ENCODE data around the gene MTG2.

Gene MTG2

DNA sequence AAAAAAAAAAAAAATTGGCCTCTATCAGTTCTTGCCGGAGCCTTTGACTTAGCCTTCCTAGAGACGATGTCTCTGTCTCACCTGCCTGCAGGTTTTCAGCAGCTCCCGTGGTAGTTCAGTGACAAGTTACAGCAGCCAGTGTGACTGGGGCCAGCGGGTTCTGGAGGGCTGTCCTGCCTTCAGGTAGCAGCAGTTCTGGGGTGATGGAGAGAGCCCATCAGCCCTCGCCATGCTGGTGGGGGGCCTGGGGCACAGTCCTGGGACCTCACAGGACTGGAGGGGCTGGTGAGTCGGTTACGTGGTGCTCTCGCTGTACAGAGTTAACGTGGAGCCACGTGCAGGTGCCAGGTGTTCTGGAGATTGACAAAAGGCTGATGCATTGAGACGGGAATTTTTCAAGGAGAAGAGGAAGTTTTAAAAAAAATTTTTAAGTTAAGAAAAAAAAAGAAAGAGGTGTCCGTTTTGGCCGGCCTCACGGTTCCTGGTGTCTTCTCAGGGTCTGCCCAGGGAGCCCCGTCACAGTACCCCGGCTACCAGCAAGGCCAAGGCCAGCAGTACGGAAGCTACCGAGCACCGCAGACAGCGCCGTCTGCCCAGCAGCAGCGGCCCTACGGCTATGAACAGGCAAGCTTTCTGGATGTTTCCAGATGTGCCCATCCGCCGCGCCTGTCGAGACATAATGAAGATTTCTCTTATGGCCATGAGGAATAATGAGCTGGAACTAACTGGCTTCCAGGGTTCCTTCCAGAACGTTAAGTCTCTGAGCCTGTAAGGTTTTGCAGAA is 8.6 kb upstream of the MTG2 start (continued):
- TF ChIP-seq, protein P1, sequence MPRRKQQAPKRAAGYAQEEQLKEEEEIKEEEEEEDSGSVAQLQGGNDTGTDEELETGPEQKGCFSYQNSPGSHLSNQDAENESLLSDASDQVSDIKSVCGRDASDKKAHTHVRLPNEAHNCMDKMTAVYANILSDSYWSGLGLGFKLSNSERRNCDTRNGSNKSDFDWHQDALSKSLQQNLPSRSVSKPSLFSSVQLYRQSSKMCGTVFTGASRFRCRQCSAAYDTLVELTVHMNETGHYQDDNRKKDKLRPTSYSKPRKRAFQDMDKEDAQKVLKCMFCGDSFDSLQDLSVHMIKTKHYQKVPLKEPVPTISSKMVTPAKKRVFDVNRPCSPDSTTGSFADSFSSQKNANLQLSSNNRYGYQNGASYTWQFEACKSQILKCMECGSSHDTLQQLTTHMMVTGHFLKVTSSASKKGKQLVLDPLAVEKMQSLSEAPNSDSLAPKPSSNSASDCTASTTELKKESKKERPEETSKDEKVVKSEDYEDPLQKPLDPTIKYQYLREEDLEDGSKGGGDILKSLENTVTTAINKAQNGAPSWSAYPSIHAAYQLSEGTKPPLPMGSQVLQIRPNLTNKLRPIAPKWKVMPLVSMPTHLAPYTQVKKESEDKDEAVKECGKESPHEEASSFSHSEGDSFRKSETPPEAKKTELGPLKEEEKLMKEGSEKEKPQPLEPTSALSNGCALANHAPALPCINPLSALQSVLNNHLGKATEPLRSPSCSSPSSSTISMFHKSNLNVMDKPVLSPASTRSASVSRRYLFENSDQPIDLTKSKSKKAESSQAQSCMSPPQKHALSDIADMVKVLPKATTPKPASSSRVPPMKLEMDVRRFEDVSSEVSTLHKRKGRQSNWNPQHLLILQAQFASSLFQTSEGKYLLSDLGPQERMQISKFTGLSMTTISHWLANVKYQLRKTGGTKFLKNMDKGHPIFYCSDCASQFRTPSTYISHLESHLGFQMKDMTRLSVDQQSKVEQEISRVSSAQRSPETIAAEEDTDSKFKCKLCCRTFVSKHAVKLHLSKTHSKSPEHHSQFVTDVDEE (CRISPR knock-in tag; IDR thresholded peaks at IDR 0.05): no peak
- TF ChIP-seq TOX (CRISPR knock-in tag; IDR thresholded peaks at IDR 0.05; ENCODE audit: borderline replicate concordance) (no peak), ESRRG (CRISPR knock-in tag; IDR thresholded peaks at IDR 0.05) (no peak), ZFP30 (CRISPR knock-in tag; IDR thresholded peaks at IDR 0.05) (no peak), ZC3H10 (CRISPR knock-in tag; IDR thresholded peaks at IDR 0.05) (no peak)

DNA sequence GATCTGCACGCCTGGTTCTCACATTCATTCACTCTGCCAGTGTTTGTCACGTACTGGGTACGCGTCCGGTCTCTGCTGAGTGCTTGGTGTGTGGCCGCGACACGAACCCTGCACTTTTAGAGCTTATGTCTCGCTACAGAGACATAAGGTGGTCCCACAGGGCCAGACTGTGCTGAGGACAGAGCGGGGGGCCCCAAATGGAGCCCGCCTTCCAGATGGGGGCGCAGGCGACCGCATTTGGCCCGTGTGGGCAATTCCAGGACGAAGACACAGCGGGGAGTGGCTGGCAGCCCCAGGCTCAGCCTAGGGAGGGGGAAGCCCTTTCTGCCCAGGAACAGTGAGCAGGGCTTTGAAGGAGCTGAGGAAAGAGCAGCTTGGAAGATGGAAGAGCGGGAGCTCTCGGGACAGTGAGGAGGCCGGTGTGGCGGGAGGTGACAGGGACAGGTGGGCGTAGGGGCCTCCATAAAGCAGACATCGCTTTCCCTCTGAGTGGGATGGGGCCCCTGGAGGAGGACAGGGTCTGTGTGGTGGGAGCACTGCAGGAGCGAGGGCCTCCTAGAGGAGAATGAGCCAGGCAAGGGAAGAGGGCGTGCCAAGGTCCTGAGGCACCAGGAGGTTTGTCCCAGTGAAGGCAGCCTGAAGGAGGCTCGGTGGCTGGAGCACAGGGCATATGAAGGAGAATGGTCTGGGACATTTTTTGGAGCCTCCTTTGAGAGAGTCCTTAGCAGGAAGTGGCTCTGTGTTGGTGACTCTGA is 7.8 kb upstream of the MTG2 start:
- TF ChIP-seq, protein P2, sequence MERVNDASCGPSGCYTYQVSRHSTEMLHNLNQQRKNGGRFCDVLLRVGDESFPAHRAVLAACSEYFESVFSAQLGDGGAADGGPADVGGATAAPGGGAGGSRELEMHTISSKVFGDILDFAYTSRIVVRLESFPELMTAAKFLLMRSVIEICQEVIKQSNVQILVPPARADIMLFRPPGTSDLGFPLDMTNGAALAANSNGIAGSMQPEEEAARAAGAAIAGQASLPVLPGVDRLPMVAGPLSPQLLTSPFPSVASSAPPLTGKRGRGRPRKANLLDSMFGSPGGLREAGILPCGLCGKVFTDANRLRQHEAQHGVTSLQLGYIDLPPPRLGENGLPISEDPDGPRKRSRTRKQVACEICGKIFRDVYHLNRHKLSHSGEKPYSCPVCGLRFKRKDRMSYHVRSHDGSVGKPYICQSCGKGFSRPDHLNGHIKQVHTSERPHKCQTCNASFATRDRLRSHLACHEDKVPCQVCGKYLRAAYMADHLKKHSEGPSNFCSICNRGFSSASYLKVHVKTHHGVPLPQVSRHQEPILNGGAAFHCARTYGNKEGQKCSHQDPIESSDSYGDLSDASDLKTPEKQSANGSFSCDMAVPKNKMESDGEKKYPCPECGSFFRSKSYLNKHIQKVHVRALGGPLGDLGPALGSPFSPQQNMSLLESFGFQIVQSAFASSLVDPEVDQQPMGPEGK (CRISPR knock-in tag; IDR thresholded peaks at IDR 0.05; ENCODE audit: borderline replicate concordance): no peak
- no peak for TF ChIP-seq GLIS3 (CRISPR knock-in tag; IDR thresholded peaks at IDR 0.05)
- TF ChIP-seq, protein P3, sequence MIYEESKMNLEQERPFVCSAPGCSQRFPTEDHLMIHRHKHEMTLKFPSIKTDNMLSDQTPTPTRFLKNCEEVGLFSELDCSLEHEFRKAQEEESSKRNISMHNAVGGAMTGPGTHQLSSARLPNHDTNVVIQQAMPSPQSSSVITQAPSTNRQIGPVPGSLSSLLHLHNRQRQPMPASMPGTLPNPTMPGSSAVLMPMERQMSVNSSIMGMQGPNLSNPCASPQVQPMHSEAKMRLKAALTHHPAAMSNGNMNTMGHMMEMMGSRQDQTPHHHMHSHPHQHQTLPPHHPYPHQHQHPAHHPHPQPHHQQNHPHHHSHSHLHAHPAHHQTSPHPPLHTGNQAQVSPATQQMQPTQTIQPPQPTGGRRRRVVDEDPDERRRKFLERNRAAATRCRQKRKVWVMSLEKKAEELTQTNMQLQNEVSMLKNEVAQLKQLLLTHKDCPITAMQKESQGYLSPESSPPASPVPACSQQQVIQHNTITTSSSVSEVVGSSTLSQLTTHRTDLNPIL (CRISPR knock-in tag; IDR thresholded peaks at IDR 0.05; ENCODE audit: low read depth): no peak
- TF ChIP-seq ZNF565 (CRISPR knock-in tag; conservative IDR thresholded peaks at IDR 0.05; ENCODE audit: low read depth): no peak
- TF ChIP-seq, protein P4, sequence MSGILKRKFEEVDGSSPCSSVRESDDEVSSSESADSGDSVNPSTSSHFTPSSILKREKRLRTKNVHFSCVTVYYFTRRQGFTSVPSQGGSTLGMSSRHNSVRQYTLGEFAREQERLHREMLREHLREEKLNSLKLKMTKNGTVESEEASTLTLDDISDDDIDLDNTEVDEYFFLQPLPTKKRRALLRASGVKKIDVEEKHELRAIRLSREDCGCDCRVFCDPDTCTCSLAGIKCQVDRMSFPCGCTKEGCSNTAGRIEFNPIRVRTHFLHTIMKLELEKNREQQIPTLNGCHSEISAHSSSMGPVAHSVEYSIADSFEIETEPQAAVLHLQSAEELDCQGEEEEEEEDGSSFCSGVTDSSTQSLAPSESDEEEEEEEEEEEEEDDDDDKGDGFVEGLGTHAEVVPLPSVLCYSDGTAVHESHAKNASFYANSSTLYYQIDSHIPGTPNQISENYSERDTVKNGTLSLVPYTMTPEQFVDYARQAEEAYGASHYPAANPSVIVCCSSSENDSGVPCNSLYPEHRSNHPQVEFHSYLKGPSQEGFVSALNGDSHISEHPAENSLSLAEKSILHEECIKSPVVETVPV (CRISPR knock-in tag; IDR thresholded peaks at IDR 0.05): no peak
- no peak for TF ChIP-seq ARNTL (CRISPR knock-in tag; IDR thresholded peaks at IDR 0.05; ENCODE audit: borderline replicate concordance, low read depth)
- no peak for TF ChIP-seq ZNF70 (CRISPR knock-in tag; IDR thresholded peaks at IDR 0.05)
- no peak for TF ChIP-seq SNAI2 (CRISPR knock-in tag; IDR thresholded peaks at IDR 0.05)
- TF ChIP-seq TOX (CRISPR knock-in tag; IDR thresholded peaks at IDR 0.05; ENCODE audit: borderline replicate concordance): no peak
- no peak for TF ChIP-seq BACH2 (CRISPR knock-in tag; IDR thresholded peaks at IDR 0.05; ENCODE audit: borderline replicate concordance)
- no peak for TF ChIP-seq TCF4 (CRISPR knock-in tag; IDR thresholded peaks at IDR 0.05; ENCODE audit: borderline replicate concordance)
- no peak for TF ChIP-seq ZFP3 (CRISPR knock-in tag; IDR thresholded peaks at IDR 0.05)
- no peak for TF ChIP-seq OSR1 (CRISPR knock-in tag; IDR thresholded peaks at IDR 0.05)
- TF ChIP-seq RARB (CRISPR knock-in tag; IDR thresholded peaks at IDR 0.05): no peak
- no peak for ATAC-seq

DNA sequence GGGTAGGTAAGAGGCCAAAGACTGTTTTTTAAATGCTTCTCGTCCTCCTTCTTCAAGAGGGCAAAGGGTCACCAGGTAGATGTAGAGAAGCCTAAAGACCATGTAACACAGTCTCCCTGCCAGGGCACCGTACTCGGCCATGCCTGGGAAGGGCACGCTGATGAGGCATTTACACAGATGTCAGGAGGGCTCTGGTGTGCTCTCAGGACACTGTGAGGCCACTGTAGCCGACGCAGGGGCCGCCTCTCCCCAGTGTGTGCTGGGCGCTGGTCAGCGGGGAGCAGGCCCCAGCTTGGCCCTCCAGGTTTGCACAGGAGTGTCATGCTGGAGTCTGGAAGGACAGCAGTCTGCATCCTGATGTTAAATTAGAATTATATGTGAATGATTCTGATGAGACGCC is 7.1 kb upstream of the MTG2 start:
- TF ChIP-seq OSR1 (CRISPR knock-in tag; IDR thresholded peaks at IDR 0.05) (no peak), ESRRG (CRISPR knock-in tag; IDR thresholded peaks at IDR 0.05) (no peak), PPARA (CRISPR knock-in tag; IDR thresholded peaks at IDR 0.05; ENCODE audit: borderline replicate concordance) (no peak), ZC3H10 (CRISPR knock-in tag; IDR thresholded peaks at IDR 0.05) (no peak), ARNTL (CRISPR knock-in tag; IDR thresholded peaks at IDR 0.05; ENCODE audit: borderline replicate concordance, low read depth) (no peak), ZNF70 (CRISPR knock-in tag; IDR thresholded peaks at IDR 0.05) (no peak)
- TF ChIP-seq, protein P3 (CRISPR knock-in tag; IDR thresholded peaks at IDR 0.05; ENCODE audit: low read depth): no peak

More for the DNA sequence above, 7.1 kb upstream of the MTG2 start:
- ATAC-seq: no peak
